Ishikawa (cell line): ENCODE results near the gene CIT.

Experiments used
- CEBPB ChIP-seq: IDR thresholded peaks from 2 replicates; pipeline ENCODE4 v1.6.1; 2012
- CREB1 ChIP-seq: IDR thresholded peaks from 2 replicates; pipeline ENCODE4 v1.6.1; 2012; ENCODE audit warnings: low read depth
- EGR1 ChIP-seq: IDR thresholded peaks from 2 replicates; pipeline ENCODE4 v1.6.1; 2012
- EP300 ChIP-seq: IDR thresholded peaks from 2 replicates; pipeline ENCODE4 v1.6.1; 2012; ENCODE audit warnings: borderline replicate concordance
- FOXM1 ChIP-seq: IDR thresholded peaks from 2 replicates; pipeline ENCODE4 v1.6.1; 2012; ENCODE audit warnings: low read depth, borderline replicate concordance
- NFIC ChIP-seq: IDR thresholded peaks from 2 replicates; pipeline ENCODE4 v1.6.1; 2012
- RAD21 ChIP-seq: IDR thresholded peaks from 2 replicates; pipeline ENCODE4 v1.6.1; 2012; ENCODE audit warnings: low read depth
- TAF1 ChIP-seq: IDR thresholded peaks from 2 replicates; pipeline ENCODE4 v1.6.1; 2012; ENCODE audit warnings: low read depth, mild to moderate bottlenecking
- TCF12 ChIP-seq: IDR thresholded peaks from 2 replicates; pipeline ENCODE4 v1.6.1; 2012; ENCODE audit warnings: low read depth
- TEAD4 ChIP-seq: IDR thresholded peaks from 2 replicates; pipeline ENCODE4 v1.6.1; 2012
- YY1 ChIP-seq: IDR thresholded peaks from 2 replicates; pipeline ENCODE4 v1.6.1; 2012; ENCODE audit warnings: low read depth
- ZBTB7A ChIP-seq: IDR thresholded peaks from 2 replicates; pipeline ENCODE4 v1.6.1; 2012; ENCODE audit warnings: low read depth
- TF ChIP-seq, protein P1 (sequence below): IDR thresholded peaks from 2 replicates; pipeline ENCODE4 v1.6.1; 2012; ENCODE audit warnings: low read depth, mild to moderate bottlenecking
- TF ChIP-seq, protein P2 (sequence below): IDR thresholded peaks from 2 replicates; pipeline ENCODE4 v1.6.1; 2012
- TF ChIP-seq, protein P3 (sequence below): IDR thresholded peaks from 2 replicates; pipeline ENCODE4 v1.6.1; 2012

CIT gene

DNA sequence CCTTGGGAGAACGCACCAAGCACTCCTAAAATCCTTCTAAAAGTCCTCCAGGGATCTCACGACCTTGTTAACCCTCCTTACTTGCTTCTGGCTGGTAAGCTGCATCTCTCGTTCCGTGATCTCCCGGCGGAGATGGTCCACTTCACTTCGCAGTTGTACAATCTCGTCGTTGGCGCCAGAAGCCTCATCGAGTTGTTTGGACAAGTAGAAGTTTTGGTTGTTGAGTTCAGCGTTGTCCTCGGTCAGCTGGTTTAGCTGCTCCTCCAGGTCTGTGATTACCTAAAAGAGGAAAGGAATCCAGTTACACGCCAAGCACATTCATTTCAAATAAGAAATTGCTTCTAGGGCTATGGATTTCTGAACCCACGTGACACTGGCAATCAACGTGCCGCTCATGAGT lies 142.0 kb downstream of the CIT start:
- no peak for TF ChIP-seq ZBTB7A
- TF ChIP-seq CEBPB, result no peak
- TF ChIP-seq NFIC, result no peak
- no peak for TF ChIP-seq RAD21
- TF ChIP-seq EGR1, result no peak
- TF ChIP-seq, protein P1, sequence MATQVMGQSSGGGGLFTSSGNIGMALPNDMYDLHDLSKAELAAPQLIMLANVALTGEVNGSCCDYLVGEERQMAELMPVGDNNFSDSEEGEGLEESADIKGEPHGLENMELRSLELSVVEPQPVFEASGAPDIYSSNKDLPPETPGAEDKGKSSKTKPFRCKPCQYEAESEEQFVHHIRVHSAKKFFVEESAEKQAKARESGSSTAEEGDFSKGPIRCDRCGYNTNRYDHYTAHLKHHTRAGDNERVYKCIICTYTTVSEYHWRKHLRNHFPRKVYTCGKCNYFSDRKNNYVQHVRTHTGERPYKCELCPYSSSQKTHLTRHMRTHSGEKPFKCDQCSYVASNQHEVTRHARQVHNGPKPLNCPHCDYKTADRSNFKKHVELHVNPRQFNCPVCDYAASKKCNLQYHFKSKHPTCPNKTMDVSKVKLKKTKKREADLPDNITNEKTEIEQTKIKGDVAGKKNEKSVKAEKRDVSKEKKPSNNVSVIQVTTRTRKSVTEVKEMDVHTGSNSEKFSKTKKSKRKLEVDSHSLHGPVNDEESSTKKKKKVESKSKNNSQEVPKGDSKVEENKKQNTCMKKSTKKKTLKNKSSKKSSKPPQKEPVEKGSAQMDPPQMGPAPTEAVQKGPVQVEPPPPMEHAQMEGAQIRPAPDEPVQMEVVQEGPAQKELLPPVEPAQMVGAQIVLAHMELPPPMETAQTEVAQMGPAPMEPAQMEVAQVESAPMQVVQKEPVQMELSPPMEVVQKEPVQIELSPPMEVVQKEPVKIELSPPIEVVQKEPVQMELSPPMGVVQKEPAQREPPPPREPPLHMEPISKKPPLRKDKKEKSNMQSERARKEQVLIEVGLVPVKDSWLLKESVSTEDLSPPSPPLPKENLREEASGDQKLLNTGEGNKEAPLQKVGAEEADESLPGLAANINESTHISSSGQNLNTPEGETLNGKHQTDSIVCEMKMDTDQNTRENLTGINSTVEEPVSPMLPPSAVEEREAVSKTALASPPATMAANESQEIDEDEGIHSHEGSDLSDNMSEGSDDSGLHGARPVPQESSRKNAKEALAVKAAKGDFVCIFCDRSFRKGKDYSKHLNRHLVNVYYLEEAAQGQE, result no peak
- TF ChIP-seq TCF12, result no peak
- no peak for TF ChIP-seq TAF1
- no peak for TF ChIP-seq FOXM1
- no peak for TF ChIP-seq EP300
- no peak for TF ChIP-seq YY1
- no peak for TF ChIP-seq CREB1
- TF ChIP-seq, protein P2, sequence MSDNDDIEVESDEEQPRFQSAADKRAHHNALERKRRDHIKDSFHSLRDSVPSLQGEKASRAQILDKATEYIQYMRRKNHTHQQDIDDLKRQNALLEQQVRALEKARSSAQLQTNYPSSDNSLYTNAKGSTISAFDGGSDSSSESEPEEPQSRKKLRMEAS, result no peak
- TF ChIP-seq, protein P3, sequence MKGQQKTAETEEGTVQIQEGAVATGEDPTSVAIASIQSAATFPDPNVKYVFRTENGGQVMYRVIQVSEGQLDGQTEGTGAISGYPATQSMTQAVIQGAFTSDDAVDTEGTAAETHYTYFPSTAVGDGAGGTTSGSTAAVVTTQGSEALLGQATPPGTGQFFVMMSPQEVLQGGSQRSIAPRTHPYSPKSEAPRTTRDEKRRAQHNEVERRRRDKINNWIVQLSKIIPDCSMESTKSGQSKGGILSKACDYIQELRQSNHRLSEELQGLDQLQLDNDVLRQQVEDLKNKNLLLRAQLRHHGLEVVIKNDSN, result no peak
- TF ChIP-seq TEAD4, result no peak

DNA sequence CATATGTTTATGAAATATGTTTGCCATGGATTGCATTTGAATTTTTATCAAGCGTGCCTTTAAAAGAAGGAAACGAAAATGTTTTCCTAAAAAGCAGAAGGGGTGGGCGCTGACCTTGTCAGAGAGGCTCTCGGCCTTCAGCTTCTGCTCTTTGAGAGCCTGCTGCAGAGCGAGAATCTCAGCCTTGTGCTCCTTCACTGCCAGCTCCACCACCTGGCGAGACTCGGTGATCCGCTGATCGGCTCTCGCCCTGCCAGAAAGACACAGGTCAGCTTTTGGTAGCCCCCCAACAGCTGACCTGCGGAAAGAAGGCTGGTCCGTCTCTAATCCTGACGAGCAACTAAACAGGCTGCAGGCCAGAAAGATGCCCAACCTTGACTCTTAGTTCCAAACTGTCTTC lies 146.7 kb downstream of the CIT start:
- TF ChIP-seq CREB1 (no peak), EGR1 (no peak), NFIC (no peak), TEAD4 (no peak), ZBTB7A (no peak), EP300 (no peak), FOXM1 (no peak), YY1 (no peak), TCF12 (no peak), CEBPB (no peak), TAF1 (no peak), RAD21 (no peak)
- TF ChIP-seq, protein P1, result no peak
- TF ChIP-seq, protein P2, result no peak
- TF ChIP-seq, protein P3, result no peak

DNA sequence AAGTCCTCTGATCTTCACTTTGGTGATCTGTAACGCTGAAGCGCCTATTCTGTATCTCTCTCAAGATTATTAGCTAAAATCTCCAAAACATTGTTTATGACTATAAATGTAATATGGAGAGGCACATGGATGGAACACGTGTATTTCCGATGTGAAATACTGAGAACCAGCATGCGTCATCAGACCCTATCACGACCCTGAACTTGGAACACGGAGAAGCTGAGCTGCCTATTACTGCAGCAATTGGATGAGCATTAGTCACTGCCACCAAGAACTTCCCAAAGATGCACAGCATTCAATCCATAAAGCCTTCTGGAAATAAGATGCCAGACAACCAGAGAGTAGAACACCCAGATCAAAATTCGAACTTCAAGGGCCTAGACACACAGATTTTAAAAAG lies 147.2 kb downstream of the CIT start:
- TF ChIP-seq TCF12 (no peak), EGR1 (no peak), RAD21 (no peak), TEAD4 (no peak)
- TF ChIP-seq, protein P2, result no peak

DNA sequence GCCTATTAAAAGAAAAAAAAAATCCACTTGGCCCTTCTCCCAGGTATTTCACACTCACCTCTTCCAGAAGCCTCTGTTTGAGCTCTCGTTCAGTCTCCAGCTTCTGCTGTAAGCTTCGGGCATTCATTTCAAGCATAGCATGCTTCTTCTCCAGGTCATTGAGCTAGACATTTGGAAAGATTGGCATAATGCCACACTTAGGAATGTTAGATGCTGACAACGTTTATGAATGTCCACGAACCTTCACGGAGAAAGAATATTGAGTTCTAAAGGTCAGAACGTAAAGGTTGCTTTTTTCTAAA lies 148.7 kb downstream of the CIT start:
- TF ChIP-seq TAF1 (no peak), CREB1 (no peak), ZBTB7A (no peak), NFIC (no peak), EGR1 (no peak), TCF12 (no peak), FOXM1 (no peak), RAD21 (no peak), EP300 (no peak), YY1 (no peak), CEBPB (no peak)

DNA sequence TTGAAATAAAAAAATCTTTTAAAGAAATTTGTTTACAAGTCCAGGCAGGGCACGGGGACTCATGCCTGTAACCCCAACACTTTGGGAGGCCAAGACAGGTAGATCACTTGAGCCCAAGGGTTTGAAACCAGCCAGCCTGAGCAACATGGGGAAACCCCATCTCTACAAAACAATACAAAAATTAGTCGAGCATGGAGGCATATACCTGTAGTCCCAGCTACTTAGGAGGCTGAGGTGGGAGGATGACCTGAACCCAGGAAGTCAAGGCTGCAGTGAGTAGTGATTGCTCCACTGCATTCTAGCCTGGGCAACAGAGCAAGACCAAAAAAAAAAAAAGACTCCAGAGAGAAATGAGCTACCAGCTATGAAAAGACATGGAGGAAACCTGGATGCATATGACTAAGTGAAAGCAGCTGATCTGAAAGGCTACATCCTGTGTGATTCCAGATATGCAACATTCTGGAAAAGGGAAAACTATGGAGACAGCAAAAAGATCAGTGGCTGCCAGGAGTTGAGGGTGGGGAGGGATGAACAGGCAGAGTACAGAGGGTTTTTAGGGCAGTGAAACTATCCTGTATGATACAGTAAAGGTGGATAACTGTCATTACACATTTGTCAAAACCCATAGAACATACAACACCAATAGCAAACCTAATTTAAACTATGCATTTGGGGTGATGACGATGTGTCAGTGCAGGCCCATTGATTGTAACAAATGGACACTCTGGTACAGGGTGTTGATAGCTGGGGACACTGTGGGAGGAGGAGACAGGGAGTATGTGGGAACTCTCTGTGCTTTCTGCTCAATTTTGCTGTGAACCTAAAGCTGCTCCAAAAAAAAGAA lies 149.3 kb downstream of the CIT start:
- no peak for TF ChIP-seq TCF12
- TF ChIP-seq, protein P3, result no peak
- TF ChIP-seq, protein P1, result no peak
- TF ChIP-seq EP300, result no peak
- no peak for TF ChIP-seq CEBPB
- TF ChIP-seq, protein P2, result no peak
- TF ChIP-seq EGR1, result no peak
- no peak for TF ChIP-seq CREB1
- TF ChIP-seq RAD21, result no peak
- no peak for TF ChIP-seq FOXM1
- no peak for TF ChIP-seq TEAD4
- no peak for TF ChIP-seq NFIC
- TF ChIP-seq TAF1, result no peak
- TF ChIP-seq YY1, result no peak
